ENCODE data around the gene MACROD2. TPM values are rescaled to one million over a fixed set of nuclear protein-coding genes. Genes with fewer than 3 reads are reported as not detected.

The MACROD2 gene
- total RNA-seq, 1 experiment from 2014 or later: 3.7 TPM

- no peak overlapping the region for H3K4me2 ChIP-seq (ENCODE audit: low read length)
- no peaks in the 10 kb centered on the region for H4K20me1 ChIP-seq (ENCODE audit: insufficient read depth)
- H3K4me3 ChIP-seq (replicated peaks in 1 of 2; ENCODE audit: low read depth in 1 of 2, low read length in 2 of 2): no peak overlapping the region
- H3K27me3 ChIP-seq (ENCODE audit: insufficient read depth, low read length): no peaks in the 10 kb centered on the region
- no peaks in the 10 kb centered on the region for H3K9me3 ChIP-seq (ENCODE audit: control insufficient read depth in 1 of 2, insufficient read depth in 1 of 2, low read depth in 1 of 2, low read length in 2 of 2)
- no peak overlapping the region for H2AFZ ChIP-seq (ENCODE audit: low read depth, low read length, poor library complexity, severe bottlenecking)
- no peaks in the 10 kb centered on the region for H3K36me3 ChIP-seq (ENCODE audit: control insufficient read depth in 1 of 2, insufficient read depth in 2 of 2, low read length in 2 of 2)
- RAD21 ChIA-PET (ENCODE audit: low non-redundant PET in 1 of 2, low total read pairs in 2 of 2, uncharacterized antibody in 2 of 2, unreplicated experiment in 2 of 2): no interaction called here
- no peaks in the 10 kb centered on the region for H3K79me2 ChIP-seq (ENCODE audit: insufficient read depth, low read length)
- DNase-seq (ENCODE audit: low read depth, low spot score) (no peak), ATAC-seq (no peak)
- POLR2A ChIA-PET: no interaction called here
- no peaks in the 10 kb centered on the region for H3K9me2 ChIP-seq (ENCODE audit: insufficient read depth)
- no peaks in the 10 kb centered on the region for H3K4me1 ChIP-seq (ENCODE audit: control insufficient read depth in 1 of 2, insufficient read depth in 2 of 2, low read length in 2 of 2)
- intact Hi-C loops (cut with micrococcal nuclease): no loop called here
- TF ChIP-seq POLR2A (IDR thresholded peaks at IDR 0.05; ENCODE audit: borderline replicate concordance, extremely low read depth, insufficient read depth, insufficient read length): no peak
- TF ChIP-seq JUND (IDR thresholded peaks at IDR 0.05): no peak
- no peak for TF ChIP-seq ZBTB33 (IDR thresholded peaks at IDR 0.05; ENCODE audit: extremely low read depth, insufficient replicate concordance, low read length)
- TF ChIP-seq SIN3A (IDR thresholded peaks at IDR 0.05; ENCODE audit: low read depth): no peak
- TF ChIP-seq YY1 (IDR thresholded peaks at IDR 0.05; ENCODE audit: extremely low read depth, insufficient replicate concordance, low read depth, low read length): no peak
- H3K9ac ChIP-seq (ENCODE audit: low read length): no peak overlapping the region
- BruUV-seq (replicated peaks): no TSS peak
- no peak overlapping the region for H3K27ac ChIP-seq (ENCODE audit: low read depth, low read length)
- CTCF ChIA-PET: no interaction called here
Observed at GRCh38 chr20:14550655-14551054, 555.3 kb downstream of the MACROD2 start.

GRCh38 chr20:14553774-14554534, 558.6 kb downstream of the MACROD2 start:
- Histone ChIP-seq H2AFZ (ENCODE audit: low read depth, low read length, poor library complexity, severe bottlenecking) (no peak overlapping the region), H3K4me2 (ENCODE audit: low read length) (no peak overlapping the region), H3K79me2 (ENCODE audit: insufficient read depth, low read length) (no peaks in the 10 kb centered on the region), H3K4me1 (ENCODE audit: control insufficient read depth in 1 of 2, insufficient read depth in 2 of 2, low read length in 2 of 2) (no peaks in the 10 kb centered on the region), H3K9ac (ENCODE audit: low read length) (no peak overlapping the region), H3K9me3 (ENCODE audit: control insufficient read depth in 1 of 2, insufficient read depth in 1 of 2, low read depth in 1 of 2, low read length in 2 of 2) (no peaks in the 10 kb centered on the region), H4K20me1 (ENCODE audit: insufficient read depth) (no peaks in the 10 kb centered on the region), H3K27ac (ENCODE audit: low read depth, low read length) (no peak overlapping the region), H3K9me2 (ENCODE audit: insufficient read depth) (no peaks in the 10 kb centered on the region), H3K27me3 (ENCODE audit: insufficient read depth, low read length) (no peaks in the 10 kb centered on the region), H3K4me3 (replicated peaks in 1 of 2; ENCODE audit: low read depth in 1 of 2, low read length in 2 of 2) (no peak overlapping the region), H3K36me3 (ENCODE audit: control insufficient read depth in 1 of 2, insufficient read depth in 2 of 2, low read length in 2 of 2) (no peaks in the 10 kb centered on the region)
- BruUV-seq (replicated peaks): no TSS peak
- intact Hi-C loops (cut with micrococcal nuclease): no loop called here
- TF ChIP-seq RAD21 (IDR thresholded peaks at IDR 0.05; ENCODE audit: low read depth): no peak
- no peak for TF ChIP-seq ZNF274 (IDR thresholded peaks at IDR 0.05; ENCODE audit: low read depth, low read length)
- TF ChIP-seq YY1 (IDR thresholded peaks at IDR 0.05; ENCODE audit: extremely low read depth, insufficient replicate concordance, low read depth, low read length): no peak
- no peak for TF ChIP-seq EGR1 (IDR thresholded peaks at IDR 0.05; ENCODE audit: low read depth)
- TF ChIP-seq ELF1 (IDR thresholded peaks at IDR 0.05; ENCODE audit: borderline replicate concordance, low read depth): no peak
- no peak for TF ChIP-seq CBX3 (IDR thresholded peaks at IDR 0.05; ENCODE audit: low read depth)
- no peak for TF ChIP-seq EZH2 (IDR thresholded peaks at IDR 0.05)
- TF ChIP-seq ZFX (IDR thresholded peaks at IDR 0.05): no peak
- no peak for TF ChIP-seq POLR2AphosphoS5 (IDR thresholded peaks at IDR 0.05; ENCODE audit: low read depth, low read length)
- TF ChIP-seq REST (IDR thresholded peaks at IDR 0.05; ENCODE audit: low read depth): no peak
- no peak for TF ChIP-seq POLR2A (IDR thresholded peaks at IDR 0.05; ENCODE audit: borderline replicate concordance, extremely low read depth, insufficient read depth, insufficient read length)
- TF ChIP-seq SIN3A (IDR thresholded peaks at IDR 0.05; ENCODE audit: low read depth): no peak
- no peak for DNase-seq (ENCODE audit: low read depth, low spot score)
- no peak for ATAC-seq
- RAD21 ChIA-PET (ENCODE audit: low non-redundant PET in 1 of 2, low total read pairs in 2 of 2, uncharacterized antibody in 2 of 2, unreplicated experiment in 2 of 2): no interaction called here
- CTCF ChIA-PET: no interaction called here
- POLR2A ChIA-PET: no interaction called here

Measured in HCT116 (cell line).